SJCRH30 (cell line): Measurements from ENCODE around the gene FAM171A1. TPM values are rescaled to one million over a fixed set of nuclear protein-coding genes. Genes with fewer than 3 reads are reported as not detected.

Experiments
- DNase-seq, 2 experiments: peaks; one replicate each; pipeline ENCODE4 v3.0.0-alpha.2; 2015 to 2020
- H3K27ac ChIP-seq: fragments of 250-450 bp; sonication (Bioruptor Pico); 2 replicates; pipeline ENCODE4 v1.5.1; 2020; ENCODE audit warnings: mild to moderate bottlenecking, moderate library complexity
- H3K27me3 ChIP-seq: fragments of 250-450 bp; sonication (Bioruptor Pico); 2 replicates; pipeline ENCODE4 v1.5.1; 2020; ENCODE audit warnings: mild to moderate bottlenecking, moderate library complexity
- H3K36me3 ChIP-seq: fragments of 250-450 bp; sonication (Bioruptor Pico); 2 replicates; pipeline ENCODE4 v1.5.1; 2020; ENCODE audit warnings: mild to moderate bottlenecking, moderate library complexity
- H3K4me1 ChIP-seq: fragments of 250-450 bp; sonication (Bioruptor Pico); 2 replicates; pipeline ENCODE4 v1.5.1; 2020; ENCODE audit warnings: mild to moderate bottlenecking, moderate library complexity
- H3K4me3 ChIP-seq: fragments of 250-450 bp; sonication (Bioruptor Pico); 2 replicates; pipeline ENCODE4 v1.5.1; 2020; ENCODE audit warnings: mild to moderate bottlenecking, moderate library complexity
- H3K9me3 ChIP-seq: fragments of 250-450 bp; sonication (Bioruptor Pico); replicated peaks from 2 replicates; pipeline ENCODE4 v1.5.1; 2020; ENCODE audit warnings: mild to moderate bottlenecking, moderate library complexity
- total RNA-seq: library from RNA; depleted of rRNA; stranded (reverse); fragments of >200 nt; shearing (Covaris generic); gene quantifications from 2 replicates; pipeline ENCODE4 v1.2.3, GENCODE V29; 2014

FAM171A1 gene
- total RNA-seq, 1 experiment from 2014 or later, result 22.3 TPM

DNA sequence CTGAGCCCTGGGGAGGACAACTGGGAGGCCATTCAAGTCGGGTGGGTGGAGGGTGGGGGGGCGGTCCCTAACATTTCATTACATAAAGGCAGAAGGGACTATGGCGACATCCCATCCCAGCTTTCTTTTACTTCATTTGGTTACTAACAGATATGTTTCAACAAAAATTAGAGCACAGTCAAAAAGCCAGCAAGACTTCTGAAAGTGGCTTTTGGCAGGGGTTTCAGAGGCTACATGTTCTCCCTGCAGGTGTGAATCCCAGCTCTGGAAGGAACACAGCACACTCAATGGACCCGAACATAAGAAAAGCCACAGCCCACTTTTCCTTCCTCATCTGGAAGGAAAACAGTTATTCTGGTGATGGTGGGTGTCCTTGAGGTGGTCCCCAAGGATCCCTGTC is 7.1 kb downstream of the FAM171A1 start:
- DNase-seq, result no peak
- no peaks in the 10 kb centered on the region for H3K36me3 ChIP-seq
- no peak overlapping the region for H3K4me3 ChIP-seq
- no peaks in the 10 kb centered on the region for H3K27me3 ChIP-seq
- H3K9me3 ChIP-seq, result no peaks in the 10 kb centered on the region
- H3K4me1 ChIP-seq, result no peaks in the 10 kb centered on the region
- no peak overlapping the region for H3K27ac ChIP-seq

DNA sequence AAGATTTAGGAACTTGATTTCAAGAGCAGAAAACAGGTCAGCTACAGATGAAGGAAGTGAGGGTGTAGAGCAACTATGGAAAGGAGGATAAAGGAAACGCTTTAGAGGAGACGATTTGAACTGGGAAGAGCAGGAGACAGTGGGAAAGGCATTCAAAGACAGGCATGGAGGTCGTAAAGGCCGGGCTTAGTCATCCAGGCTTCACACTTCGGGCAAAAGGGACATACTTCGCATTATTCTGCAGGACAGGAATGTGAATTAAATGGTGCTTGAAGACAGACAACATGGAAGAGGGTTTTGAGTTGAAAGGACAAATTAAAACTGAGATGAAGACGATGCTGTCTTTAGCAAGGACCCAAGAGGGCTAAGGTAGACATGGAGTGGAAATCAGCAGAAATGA is 8.1 kb downstream of the FAM171A1 start:
- H3K9me3 ChIP-seq, result no peaks in the 10 kb centered on the region
- no peak overlapping the region for H3K4me3 ChIP-seq
- no peaks in the 10 kb centered on the region for H3K4me1 ChIP-seq
- no peak for DNase-seq
- H3K36me3 ChIP-seq, result no peaks in the 10 kb centered on the region
- H3K27me3 ChIP-seq, result no peaks in the 10 kb centered on the region
- H3K27ac ChIP-seq, result no peak overlapping the region

DNA sequence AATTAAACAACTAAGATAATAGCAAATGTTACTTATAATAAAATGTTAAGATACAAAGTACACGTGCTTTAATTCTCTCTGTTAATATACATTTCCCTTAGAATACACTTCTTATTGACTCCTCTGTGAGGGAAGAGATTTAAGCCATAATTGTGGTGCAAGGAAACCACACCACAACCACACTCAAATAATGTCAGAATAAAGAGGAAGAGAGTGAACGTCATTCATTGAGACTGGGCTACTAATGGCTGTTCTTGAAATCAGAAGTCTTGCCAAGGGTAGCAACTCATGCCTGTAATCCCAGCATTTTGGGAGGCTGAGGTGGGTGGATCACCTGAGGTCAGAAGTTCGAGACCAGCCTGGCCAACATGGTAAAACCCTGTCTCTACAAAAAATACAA is 10.0 kb downstream of the FAM171A1 start:
- H3K9me3 ChIP-seq, result no peaks in the 10 kb centered on the region
- no peak overlapping the region for H3K27ac ChIP-seq
- no peaks in the 10 kb centered on the region for H3K36me3 ChIP-seq
- DNase-seq, result no peak
- H3K4me3 ChIP-seq, result no peak overlapping the region
- no peaks in the 10 kb centered on the region for H3K27me3 ChIP-seq
- H3K4me1 ChIP-seq, result no peaks in the 10 kb centered on the region

DNA sequence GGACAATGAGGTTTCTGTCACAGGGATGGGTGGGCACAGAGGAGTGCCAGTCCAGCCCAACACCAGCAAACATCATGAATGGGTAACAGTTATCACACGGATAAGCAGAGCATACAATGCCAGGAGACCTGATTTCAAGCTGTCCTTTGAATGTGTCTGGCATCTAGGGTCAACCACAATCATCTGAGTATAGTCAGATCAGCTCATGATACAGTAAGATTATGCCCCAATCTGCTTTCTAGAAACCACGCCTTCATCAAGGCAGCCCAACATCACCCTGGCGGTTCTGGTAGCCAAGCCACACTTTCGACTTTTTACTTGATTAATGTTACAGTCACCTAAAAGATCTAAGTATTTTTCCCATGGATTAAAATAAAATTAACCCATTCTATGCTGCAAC is 10.5 kb downstream of the FAM171A1 start:
- Histone ChIP-seq H3K27me3 (no peaks in the 10 kb centered on the region), H3K36me3 (no peaks in the 10 kb centered on the region), H3K27ac (no peak overlapping the region), H3K4me3 (no peak overlapping the region), H3K4me1 (no peaks in the 10 kb centered on the region), H3K9me3 (no peaks in the 10 kb centered on the region)
- no peak for DNase-seq

DNA sequence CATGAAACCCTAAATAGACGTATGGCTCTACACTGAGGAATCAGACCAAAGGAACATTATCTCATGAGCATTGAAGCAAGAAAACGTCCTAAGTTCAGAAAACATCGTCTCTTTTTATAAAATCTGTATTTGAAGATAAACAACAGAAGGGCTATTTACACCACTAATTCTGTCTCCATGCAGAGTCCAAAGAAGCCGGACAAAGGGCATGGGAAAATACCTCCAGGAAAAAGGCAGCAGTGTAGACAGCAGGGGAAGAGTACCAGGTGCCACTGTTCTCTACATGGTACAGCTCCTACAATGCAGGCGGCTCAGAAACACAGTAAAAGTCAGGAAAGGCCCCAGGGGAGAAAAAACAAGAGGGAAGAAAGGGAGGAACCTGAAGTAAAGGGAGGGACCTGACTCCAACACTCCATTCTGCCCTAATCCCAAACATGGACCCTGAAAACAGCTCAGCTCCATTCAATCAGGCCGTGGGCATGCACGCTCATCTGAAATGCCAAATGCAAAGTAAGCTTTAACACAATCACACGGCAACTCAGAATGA is 17.5 kb downstream of the FAM171A1 start:
- DNase-seq, result no peak
- Histone ChIP-seq H3K4me3 (no peak overlapping the region), H3K36me3 (no peaks in the 10 kb centered on the region), H3K4me1 (peaks cover 4% of the 10 kb centered on the region; the same call in 1 of the 2 replicates), H3K9me3 (no peaks in the 10 kb centered on the region), H3K27me3 (no peaks in the 10 kb centered on the region), H3K27ac (no peak overlapping the region)

DNA sequence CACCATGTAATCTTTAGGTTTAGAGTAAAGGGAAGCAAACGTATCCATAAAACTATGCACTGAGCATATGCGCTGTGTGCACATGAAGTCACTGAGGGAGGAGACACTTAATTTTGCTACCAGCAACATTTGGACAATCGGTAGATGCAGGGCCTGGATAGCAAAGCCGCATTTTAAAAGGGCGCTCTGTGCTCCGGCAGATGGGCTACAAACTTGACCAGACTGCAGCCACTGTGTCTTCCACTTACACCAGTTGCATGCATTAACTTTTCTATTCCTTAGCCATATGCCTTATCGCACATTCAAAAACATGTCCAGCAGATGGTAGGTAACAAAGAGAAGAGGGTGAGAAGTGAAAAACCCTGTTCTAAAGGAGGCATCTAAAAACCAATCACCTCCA is 18.3 kb downstream of the FAM171A1 start:
- Histone ChIP-seq H3K36me3 (no peaks in the 10 kb centered on the region), H3K27ac (no peak overlapping the region), H3K4me1 (peaks cover 4% of the 10 kb centered on the region; the same call in 1 of the 2 replicates), H3K9me3 (no peaks in the 10 kb centered on the region), H3K27me3 (no peaks in the 10 kb centered on the region), H3K4me3 (no peak overlapping the region)
- no peak for DNase-seq

DNA sequence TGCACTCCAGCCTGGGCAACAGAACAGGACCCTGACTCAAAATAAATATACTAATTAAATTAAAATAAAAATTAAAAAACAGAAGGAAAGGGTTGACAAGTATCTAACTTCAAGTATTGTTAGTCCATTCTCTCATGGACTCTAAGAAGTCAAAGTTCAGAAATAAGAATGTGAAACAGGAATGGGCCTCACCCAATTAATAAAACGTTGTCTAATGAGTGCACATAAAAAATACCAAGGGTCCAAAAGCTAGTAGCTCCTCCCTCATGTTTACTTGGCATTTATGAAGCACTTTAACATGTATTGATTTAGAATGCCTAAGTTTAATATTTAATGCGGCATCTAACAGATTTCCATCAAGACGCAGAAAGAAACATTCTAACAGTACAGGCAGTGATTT is 18.9 kb downstream of the FAM171A1 start:
- Histone ChIP-seq H3K4me3 (no peak overlapping the region), H3K36me3 (no peaks in the 10 kb centered on the region), H3K27me3 (no peaks in the 10 kb centered on the region), H3K4me1 (peaks cover 4% of the 10 kb centered on the region; the same call in 1 of the 2 replicates), H3K9me3 (no peaks in the 10 kb centered on the region), H3K27ac (no peak overlapping the region)
- DNase-seq, result no peak

DNA sequence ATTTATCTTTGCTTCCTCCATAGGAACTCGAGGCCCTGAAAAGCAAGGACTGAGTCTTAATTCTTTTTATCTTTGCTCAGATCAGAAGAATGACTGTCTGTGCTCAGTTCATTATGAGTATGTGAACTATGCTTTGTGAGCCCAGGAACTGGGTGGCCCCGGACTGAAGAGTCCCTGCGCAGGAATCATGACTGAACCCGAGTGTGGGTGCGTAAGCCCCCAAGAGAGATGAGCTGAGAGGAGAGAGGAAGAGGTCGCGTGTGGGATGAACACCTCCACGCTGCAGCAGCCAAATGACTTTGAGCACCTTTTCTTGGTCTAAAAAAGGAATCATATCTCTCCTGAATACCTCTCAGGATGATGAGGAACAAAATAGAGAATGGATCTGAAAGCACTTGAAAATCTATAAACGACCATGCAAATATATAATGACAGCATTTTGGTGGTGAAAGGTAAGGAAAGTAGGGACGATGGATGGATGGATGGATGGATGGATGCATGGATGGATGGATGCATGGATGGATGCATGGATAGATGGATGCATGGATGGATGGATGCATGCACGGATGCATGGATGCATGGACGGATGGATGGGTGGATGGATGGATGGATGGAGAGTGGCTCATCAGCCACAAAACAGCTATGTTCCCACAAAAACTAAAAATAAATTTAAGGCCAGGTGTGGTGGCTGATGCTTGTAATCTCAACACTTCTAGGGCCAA is 19.8 kb downstream of the FAM171A1 start:
- H3K4me3 ChIP-seq, result no peak overlapping the region
- H3K4me1 ChIP-seq, result peaks cover 4% of the 10 kb centered on the region; the same call in 1 of the 2 replicates
- no peaks in the 10 kb centered on the region for H3K9me3 ChIP-seq
- no peaks in the 10 kb centered on the region for H3K36me3 ChIP-seq
- no peak overlapping the region for H3K27ac ChIP-seq
- H3K27me3 ChIP-seq, result no peaks in the 10 kb centered on the region
- no peak for DNase-seq

DNA sequence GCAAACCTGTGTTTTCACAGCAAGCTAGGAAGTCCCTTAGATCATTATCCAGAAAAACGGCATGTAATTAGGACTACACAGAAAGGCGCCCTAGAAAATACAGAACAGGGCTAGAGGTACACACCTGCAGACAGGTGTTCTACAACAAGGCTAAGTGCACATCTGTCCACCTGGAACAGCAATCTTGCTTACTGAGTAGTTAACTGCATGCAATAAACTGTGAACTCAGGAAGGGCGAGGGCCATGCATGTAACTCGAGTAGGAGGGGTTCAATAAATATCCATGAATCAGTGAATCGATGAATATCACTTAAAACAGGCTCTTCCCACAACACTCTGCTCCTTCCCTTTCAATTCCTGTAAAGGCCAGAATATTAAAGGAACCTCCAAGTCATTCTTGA is 22.0 kb downstream of the FAM171A1 start:
- no peak for DNase-seq
- H3K27me3 ChIP-seq, result no peaks in the 10 kb centered on the region
- H3K4me1 ChIP-seq, result peaks cover 13% of the 10 kb centered on the region
- H3K27ac ChIP-seq, result no peak overlapping the region
- H3K36me3 ChIP-seq, result no peaks in the 10 kb centered on the region
- no peaks in the 10 kb centered on the region for H3K9me3 ChIP-seq
- H3K4me3 ChIP-seq, result no peak overlapping the region; the same call in 1 of the 2 replicates

DNA sequence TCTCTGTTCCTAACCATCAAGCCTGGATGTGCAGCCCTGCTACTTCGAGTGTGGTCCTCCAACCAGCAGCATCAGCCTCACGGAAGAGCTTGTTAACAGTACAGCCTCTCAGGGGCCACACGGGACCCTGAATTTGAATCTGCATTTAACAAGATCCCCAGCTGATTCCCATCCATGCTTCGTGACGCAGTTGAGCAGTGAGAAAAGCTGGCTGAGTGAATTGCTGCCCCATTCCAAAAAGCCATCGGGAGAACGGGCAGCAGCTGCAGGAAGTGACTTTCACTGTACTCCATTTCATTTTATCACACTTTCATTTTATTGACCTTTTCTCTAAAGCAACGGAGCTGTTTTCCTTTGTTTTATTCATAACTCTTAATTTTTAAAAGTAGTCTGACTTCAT is 22.5 kb downstream of the FAM171A1 start:
- Histone ChIP-seq H3K4me1 (peaks cover 16% of the 10 kb centered on the region), H3K36me3 (no peaks in the 10 kb centered on the region), H3K4me3 (peak overlapping the region; percentile 30), H3K27ac (peak overlapping the region; percentile 3; the same call in 1 of the 2 replicates), H3K9me3 (no peaks in the 10 kb centered on the region), H3K27me3 (no peaks in the 10 kb centered on the region)
- peak; percentile 16 to 35 for DNase-seq

DNA sequence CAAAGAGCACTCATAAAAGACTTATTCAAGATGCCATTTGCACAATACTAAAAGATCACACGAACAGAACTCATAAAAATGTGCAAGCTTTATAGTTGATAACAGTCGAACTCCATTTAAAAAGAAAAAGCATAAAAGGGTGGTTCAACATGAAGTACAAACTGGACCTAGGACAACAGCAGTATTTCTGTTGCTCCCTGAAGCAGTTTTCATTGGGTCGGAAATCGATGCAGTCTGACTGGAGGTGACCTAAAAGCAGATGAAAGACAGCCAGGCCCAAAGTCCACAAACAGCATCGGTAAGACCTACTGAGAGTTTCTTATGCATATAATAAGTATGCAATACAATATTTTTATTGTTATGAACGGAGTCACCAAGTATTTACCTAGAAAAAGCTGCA is 23.9 kb downstream of the FAM171A1 start:
- no peak for DNase-seq
- Histone ChIP-seq H3K4me3 (no peak overlapping the region), H3K27me3 (no peaks in the 10 kb centered on the region), H3K27ac (no peak overlapping the region), H3K36me3 (no peaks in the 10 kb centered on the region), H3K4me1 (peaks cover 16% of the 10 kb centered on the region), H3K9me3 (no peaks in the 10 kb centered on the region)

DNA sequence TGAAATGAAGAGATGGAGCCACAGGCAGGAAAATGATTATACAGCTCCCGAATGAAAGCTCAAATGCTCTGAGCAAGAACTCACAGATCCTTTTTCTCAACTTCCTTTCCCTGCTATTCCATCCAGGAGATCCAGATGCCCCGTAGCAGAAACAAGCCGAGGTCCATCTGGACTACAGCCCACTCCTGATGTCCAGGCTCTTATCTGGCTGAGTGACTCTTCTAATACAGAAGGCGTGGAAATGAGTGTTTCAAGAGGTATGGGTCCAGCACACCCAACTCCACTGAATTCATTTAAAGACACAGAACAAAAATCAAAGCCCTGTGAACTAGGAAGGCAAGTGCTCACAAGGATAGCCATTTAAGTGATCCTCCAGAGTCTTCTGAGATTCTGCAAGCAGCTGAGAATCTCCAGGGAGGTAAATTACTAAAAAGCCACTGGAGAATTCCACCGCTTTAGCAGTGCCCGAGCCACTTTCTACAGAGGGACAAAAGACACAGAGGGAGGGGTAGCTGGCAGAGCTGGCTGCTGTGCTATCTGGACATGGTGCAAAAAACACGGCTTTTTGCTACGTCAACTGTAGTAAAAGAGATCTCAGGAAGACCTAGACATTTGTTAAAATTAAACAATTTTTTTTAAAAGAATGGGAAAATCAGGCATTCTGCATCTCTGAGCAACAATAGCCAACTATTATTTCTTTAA is 24.5 kb downstream of the FAM171A1 start:
- DNase-seq, result no peak
- no peak overlapping the region for H3K4me3 ChIP-seq
- H3K4me1 ChIP-seq, result peaks cover 16% of the 10 kb centered on the region
- no peaks in the 10 kb centered on the region for H3K9me3 ChIP-seq
- H3K27ac ChIP-seq, result no peak overlapping the region
- H3K36me3 ChIP-seq, result no peaks in the 10 kb centered on the region
- H3K27me3 ChIP-seq, result no peaks in the 10 kb centered on the region

DNA sequence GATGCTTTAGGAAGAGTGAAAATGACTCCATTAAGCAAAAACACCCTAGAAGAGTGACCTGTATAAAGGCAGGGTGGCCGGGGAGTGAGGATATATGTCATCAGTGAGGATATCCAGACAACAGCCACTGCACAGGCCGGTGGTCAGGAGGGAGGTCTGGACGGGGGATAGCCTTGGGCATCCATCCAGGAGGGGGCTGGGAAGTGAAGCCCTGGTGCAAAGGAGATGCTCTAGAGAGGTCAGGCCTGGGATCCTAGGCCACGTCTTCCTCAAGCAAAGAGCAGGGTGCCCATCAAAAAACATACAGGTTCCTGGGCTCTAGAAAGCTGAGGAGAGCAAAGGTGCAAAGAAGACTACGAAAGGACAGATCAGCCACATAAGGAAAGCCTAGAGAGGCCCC is 25.6 kb downstream of the FAM171A1 start:
- Histone ChIP-seq H3K9me3 (no peaks in the 10 kb centered on the region), H3K4me1 (peaks cover 16% of the 10 kb centered on the region), H3K27ac (peak overlapping the region; percentile 83), H3K36me3 (no peaks in the 10 kb centered on the region), H3K27me3 (no peaks in the 10 kb centered on the region), H3K4me3 (no peak overlapping the region)
- no peak for DNase-seq

DNA sequence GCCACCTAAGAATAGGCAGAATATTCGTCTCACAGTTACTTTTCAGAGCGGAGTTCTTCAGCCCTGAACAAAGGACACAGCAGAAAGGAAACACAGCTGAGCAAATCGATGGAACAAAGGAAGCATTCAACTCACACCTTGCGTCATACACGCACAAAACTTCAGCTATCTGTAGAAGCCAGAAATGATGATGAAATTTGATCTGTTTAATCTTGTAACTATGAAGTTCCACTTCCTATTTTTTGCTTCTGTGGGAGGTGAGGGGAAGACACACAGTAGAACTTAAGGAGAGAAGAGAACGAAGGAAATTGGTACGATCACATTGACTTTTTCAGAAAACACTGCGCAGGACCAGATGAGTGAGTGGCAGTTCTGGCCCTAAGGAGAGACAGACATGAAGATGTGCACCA is 26.2 kb downstream of the FAM171A1 start:
- no peaks in the 10 kb centered on the region for H3K27me3 ChIP-seq
- no peaks in the 10 kb centered on the region for H3K36me3 ChIP-seq
- peak overlapping the region; percentile 83 for H3K27ac ChIP-seq
- no peaks in the 10 kb centered on the region for H3K9me3 ChIP-seq
- DNase-seq, result peak; percentile 51 to 84
- peaks cover 16% of the 10 kb centered on the region for H3K4me1 ChIP-seq
- H3K4me3 ChIP-seq, result peak overlapping the region; percentile 32

DNA sequence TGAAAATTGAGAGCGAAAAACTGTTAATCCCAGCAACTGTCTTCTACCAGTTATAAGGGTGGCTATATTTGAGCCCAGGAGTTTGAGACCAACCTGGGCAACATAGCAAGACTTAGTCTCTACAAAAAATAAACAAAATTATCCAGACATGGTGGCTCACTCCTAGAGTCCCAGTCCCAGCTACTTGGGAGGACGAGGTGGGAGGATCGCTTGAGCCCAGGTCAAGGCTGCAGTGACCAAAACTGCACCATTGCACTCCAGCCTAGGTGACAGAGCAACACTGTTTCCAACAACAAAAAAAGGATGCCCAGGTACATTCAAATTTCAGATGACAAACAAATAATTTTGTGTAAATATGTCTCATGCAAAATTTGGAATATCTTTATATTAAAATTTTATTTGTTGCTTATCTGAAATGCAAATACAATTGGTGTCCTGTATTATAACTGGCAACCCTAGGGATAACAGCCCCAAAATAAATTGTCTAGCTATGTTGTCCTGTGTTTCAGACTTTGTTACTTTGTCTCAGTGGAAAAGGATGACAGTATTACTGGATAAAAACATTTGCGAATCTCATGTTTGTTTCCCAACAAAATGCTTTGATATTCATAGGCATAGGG is 26.7 kb downstream of the FAM171A1 start:
- no peaks in the 10 kb centered on the region for H3K36me3 ChIP-seq
- peak overlapping the region; percentile 32 for H3K4me3 ChIP-seq
- H3K9me3 ChIP-seq, result no peaks in the 10 kb centered on the region
- no peaks in the 10 kb centered on the region for H3K27me3 ChIP-seq
- H3K4me1 ChIP-seq, result peaks cover 12% of the 10 kb centered on the region
- H3K27ac ChIP-seq, result peak overlapping the region; percentile 83
- no peak for DNase-seq
